BE2C (cell line): ENCODE data around the gene SPRED3.
"Not testable (repeated sequence)": the region's sequence is repeated elsewhere in the genome, so short reads cannot be mapped to it uniquely, and the experiment has no call there.

Experiments
- DNase-seq: peaks from one replicate; pipeline ENCODE4 v3.0.0-alpha.2; 2020
- H3K27me3 ChIP-seq: fragments of 250-450 bp; sonication (Bioruptor Pico); 2 replicates; pipeline ENCODE4 v1.5.1; 2020; ENCODE audit warnings: mild to moderate bottlenecking
- H3K36me3 ChIP-seq: fragments of 250-450 bp; sonication (Bioruptor Pico); 2 replicates; pipeline ENCODE4 v1.5.1; 2020; ENCODE audit warnings: mild to moderate bottlenecking
- H3K4me1 ChIP-seq: fragments of 250-450 bp; sonication (Bioruptor Pico); 2 replicates; pipeline ENCODE4 v1.5.1; 2020
- H3K4me3 ChIP-seq: 2 replicates; pipeline ENCODE4 v1.5.1; 2011; ENCODE audit warnings: low read depth, low read length
- H3K9me3 ChIP-seq: fragments of 250-450 bp; sonication (Bioruptor Pico); 2 replicates; pipeline ENCODE4 v1.5.1; 2020
- TF ChIP-seq, protein P1 (sequence below): IDR thresholded peaks from 2 replicates; pipeline ENCODE4 v1.5.1; 2012; ENCODE audit warnings: mild to moderate bottlenecking, low read depth, low read length

Gene SPRED3

DNA sequence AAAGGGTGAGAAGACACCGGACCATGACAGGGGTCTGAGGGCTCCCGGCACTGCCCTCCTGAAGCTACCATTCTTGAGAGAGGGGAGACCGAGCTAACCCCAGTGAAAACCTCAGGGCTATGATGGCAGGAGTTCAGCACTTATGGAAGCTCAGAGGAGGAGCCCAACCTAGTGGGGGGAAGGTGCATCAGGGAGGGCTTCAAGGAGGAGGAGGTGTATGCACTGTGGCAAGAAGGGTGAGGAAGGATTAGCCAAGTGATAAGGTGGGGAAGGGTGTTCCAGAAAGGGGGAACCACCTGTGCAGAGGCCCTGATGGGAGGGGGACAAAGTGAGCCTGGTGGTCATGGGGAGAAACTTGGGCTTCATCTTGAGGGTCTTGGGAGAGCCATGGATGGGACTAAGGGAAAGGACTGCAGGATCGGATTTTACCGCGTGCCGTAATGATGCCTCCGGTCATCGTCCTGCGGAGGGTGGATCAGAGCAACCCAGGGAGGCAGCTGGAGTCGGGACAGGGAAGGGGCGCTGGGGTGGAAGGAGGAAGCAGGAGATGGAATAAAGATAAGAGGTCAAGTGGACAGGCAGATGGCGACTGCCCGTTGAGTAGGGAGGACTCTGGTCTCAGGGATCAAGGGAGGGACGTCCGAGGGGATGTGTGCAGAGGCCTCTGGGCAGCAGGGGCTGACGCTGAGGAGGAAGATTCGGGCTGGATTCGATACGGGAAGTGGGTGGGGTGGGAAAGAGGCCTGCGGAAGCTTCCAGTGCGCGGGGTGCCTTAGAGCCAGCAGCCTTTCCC, 27.5 kb upstream of the SPRED3 start:
- H3K27me3 ChIP-seq: peaks cover 39% of the 10 kb centered on the region
- no peak for DNase-seq
- H3K36me3 ChIP-seq: no peaks in the 10 kb centered on the region
- no peaks in the 10 kb centered on the region for H3K4me1 ChIP-seq
- H3K9me3 ChIP-seq: no peaks in the 10 kb centered on the region
- H3K4me3 ChIP-seq: peak overlapping the region; percentile 62
- TF ChIP-seq, protein P1, sequence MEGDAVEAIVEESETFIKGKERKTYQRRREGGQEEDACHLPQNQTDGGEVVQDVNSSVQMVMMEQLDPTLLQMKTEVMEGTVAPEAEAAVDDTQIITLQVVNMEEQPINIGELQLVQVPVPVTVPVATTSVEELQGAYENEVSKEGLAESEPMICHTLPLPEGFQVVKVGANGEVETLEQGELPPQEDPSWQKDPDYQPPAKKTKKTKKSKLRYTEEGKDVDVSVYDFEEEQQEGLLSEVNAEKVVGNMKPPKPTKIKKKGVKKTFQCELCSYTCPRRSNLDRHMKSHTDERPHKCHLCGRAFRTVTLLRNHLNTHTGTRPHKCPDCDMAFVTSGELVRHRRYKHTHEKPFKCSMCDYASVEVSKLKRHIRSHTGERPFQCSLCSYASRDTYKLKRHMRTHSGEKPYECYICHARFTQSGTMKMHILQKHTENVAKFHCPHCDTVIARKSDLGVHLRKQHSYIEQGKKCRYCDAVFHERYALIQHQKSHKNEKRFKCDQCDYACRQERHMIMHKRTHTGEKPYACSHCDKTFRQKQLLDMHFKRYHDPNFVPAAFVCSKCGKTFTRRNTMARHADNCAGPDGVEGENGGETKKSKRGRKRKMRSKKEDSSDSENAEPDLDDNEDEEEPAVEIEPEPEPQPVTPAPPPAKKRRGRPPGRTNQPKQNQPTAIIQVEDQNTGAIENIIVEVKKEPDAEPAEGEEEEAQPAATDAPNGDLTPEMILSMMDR: no peak

DNA sequence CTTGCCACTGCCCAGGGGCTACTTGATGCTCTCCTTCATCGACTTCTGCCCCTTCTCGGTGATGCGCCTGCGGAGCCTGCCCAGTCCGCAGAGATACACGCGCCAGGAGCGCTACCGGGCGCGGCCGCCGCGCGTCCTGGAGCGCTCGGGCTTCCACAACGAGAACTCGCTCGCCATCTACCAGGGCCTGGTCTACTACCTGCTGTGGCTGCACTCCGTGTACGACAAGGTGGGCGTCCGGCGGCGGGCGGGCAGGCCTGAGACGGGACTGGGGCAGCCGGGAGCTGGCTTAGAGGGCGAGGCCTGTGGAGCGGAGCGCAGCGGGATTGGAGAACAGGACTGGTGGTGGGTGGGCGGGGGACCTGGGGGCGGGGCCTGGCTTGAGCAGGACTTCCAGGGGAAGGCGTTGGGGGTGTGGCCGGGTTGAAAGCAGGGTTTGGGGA, 26.8 kb upstream of the SPRED3 start:
- no peaks in the 10 kb centered on the region for H3K36me3 ChIP-seq
- H3K27me3 ChIP-seq: peaks cover 39% of the 10 kb centered on the region
- no peaks in the 10 kb centered on the region for H3K4me1 ChIP-seq
- TF ChIP-seq, protein P1: no peak
- H3K4me3 ChIP-seq: peak overlapping the region; percentile 62
- no peaks in the 10 kb centered on the region for H3K9me3 ChIP-seq
- peak; percentile 87 for DNase-seq

GRCh38 chr19:38362076-38362945, 26.2 kb upstream of the SPRED3 start:
- H3K4me1 ChIP-seq: no peaks in the 10 kb centered on the region
- H3K36me3 ChIP-seq: no peaks in the 10 kb centered on the region
- peak; percentile 69 for DNase-seq
- H3K27me3 ChIP-seq: peaks cover 39% of the 10 kb centered on the region
- TF ChIP-seq, protein P1: no peak
- peak overlapping the region; percentile 62 for H3K4me3 ChIP-seq
- H3K9me3 ChIP-seq: no peaks in the 10 kb centered on the region

DNA sequence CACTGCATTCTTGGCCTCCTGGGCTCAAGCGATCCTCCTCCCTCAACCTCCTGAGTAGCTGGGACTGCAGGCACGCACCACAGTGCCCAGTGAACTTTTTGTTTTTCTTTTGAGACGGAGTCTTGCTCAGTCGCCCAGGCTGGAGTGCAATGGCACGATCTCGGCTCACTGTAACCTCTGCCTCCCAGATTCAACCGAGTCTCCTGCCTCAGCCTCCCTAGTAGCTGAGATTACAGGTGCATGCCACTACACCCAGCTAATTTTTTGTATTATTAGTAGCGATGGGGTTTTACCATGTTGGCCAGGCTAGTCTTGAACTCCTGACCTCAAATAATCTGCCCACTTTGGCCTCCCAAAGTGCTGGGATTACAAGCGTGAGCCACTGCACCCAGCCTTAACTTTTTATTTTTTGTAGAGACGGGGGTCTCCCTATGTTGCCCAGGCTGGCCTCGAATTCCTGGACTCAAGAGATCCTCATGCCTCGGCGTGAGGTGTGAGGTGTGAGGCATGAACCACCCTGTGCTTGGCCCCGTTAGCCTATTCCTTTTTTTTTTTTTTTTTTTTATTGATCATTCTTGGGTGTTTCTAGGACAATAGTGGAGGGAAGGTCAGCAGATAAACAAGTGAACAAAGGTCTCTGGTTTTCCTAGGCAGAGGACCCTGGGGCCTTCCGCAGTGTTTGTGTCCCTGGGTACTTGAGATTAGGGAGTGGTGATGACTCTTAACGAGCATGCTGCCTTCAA, 25.4 kb upstream of the SPRED3 start:
- H3K27me3 ChIP-seq: peaks cover 32% of the 10 kb centered on the region
- not testable (repeated sequence) for DNase-seq, H3K4me3 ChIP-seq, H3K36me3 ChIP-seq, H3K9me3 ChIP-seq, H3K4me1 ChIP-seq

DNA sequence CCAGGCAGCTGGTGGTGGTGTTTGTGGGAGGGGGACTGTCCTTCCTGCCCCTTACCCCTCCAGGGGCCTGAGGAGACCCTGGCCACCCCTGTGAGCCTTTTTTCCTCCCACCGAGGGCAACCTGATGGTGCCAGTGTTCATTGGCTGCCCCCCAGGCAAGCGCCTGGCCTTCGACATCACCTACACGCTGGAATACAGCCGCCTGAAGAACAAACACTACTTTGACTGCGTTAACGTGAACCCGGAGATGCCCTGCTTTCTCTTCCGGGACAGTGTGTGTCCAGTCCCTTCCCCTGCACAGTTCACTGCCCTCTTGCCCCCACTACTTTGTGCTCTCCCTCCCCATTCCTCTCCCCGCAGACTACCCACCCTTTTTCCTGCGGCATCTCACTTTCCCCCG, 21.5 kb upstream of the SPRED3 start:
- Histone ChIP-seq H3K4me3 (no peak overlapping the region), H3K4me1 (no peaks in the 10 kb centered on the region), H3K36me3 (no peaks in the 10 kb centered on the region), H3K9me3 (no peaks in the 10 kb centered on the region), H3K27me3 (no peaks in the 10 kb centered on the region)
- DNase-seq: no peak
- TF ChIP-seq, protein P1: no peak

DNA sequence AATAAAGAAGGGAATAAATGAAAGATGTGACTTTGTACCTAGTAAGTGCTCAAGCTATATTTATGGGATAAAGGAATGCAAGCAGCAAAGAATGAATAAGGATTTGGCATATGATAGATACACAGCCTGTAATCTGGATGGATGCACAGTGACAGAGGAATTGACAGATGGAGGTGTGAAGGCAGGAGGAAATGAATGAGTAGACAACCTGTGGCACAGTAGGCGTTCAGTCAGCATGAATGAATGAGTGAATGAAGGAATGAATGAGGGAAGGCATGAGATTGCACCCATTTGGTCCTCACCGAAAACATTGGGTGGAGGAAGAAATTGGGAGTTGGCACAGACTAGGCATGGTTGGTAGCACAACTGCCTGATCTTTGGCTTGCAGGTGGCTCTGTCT, 18.9 kb upstream of the SPRED3 start:
- Histone ChIP-seq H3K27me3 (no peaks in the 10 kb centered on the region), H3K4me3 (no peak overlapping the region), H3K36me3 (no peaks in the 10 kb centered on the region), H3K9me3 (no peaks in the 10 kb centered on the region), H3K4me1 (no peaks in the 10 kb centered on the region)
- TF ChIP-seq, protein P1: no peak
- DNase-seq: no peak
